ENCODE data around the gene SPATA3. TPM values are rescaled to one million over a fixed set of nuclear protein-coding genes. Genes with fewer than 3 reads are reported as not detected.

SPATA3 gene
- total and polyA plus RNA-seq, 2 of the 8 experiments (the other 6 are each of a cell fraction or from before 2014, with no cell fraction given) = not detected

DNA sequence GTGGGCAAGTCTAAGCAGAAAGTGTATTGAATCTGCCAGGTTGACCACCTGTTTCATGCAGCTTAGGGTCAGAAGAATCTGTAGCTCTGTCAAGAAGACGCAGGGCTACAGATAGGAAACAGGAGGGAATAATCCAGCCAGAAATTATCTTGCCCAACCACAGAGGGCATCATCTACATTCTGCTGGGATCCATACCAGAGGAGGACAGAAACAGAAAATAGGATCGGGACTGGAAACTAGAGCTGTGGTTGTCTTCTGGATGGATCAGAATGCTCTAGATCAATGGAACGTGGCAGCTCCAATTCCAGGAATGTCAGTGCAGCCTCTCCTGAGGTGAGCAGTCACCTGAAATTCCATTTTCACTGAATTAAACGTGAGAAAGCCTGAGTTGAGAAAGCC, 3.6 kb downstream of the SPATA3 start (continued):
- TF ChIP-seq, protein P1, sequence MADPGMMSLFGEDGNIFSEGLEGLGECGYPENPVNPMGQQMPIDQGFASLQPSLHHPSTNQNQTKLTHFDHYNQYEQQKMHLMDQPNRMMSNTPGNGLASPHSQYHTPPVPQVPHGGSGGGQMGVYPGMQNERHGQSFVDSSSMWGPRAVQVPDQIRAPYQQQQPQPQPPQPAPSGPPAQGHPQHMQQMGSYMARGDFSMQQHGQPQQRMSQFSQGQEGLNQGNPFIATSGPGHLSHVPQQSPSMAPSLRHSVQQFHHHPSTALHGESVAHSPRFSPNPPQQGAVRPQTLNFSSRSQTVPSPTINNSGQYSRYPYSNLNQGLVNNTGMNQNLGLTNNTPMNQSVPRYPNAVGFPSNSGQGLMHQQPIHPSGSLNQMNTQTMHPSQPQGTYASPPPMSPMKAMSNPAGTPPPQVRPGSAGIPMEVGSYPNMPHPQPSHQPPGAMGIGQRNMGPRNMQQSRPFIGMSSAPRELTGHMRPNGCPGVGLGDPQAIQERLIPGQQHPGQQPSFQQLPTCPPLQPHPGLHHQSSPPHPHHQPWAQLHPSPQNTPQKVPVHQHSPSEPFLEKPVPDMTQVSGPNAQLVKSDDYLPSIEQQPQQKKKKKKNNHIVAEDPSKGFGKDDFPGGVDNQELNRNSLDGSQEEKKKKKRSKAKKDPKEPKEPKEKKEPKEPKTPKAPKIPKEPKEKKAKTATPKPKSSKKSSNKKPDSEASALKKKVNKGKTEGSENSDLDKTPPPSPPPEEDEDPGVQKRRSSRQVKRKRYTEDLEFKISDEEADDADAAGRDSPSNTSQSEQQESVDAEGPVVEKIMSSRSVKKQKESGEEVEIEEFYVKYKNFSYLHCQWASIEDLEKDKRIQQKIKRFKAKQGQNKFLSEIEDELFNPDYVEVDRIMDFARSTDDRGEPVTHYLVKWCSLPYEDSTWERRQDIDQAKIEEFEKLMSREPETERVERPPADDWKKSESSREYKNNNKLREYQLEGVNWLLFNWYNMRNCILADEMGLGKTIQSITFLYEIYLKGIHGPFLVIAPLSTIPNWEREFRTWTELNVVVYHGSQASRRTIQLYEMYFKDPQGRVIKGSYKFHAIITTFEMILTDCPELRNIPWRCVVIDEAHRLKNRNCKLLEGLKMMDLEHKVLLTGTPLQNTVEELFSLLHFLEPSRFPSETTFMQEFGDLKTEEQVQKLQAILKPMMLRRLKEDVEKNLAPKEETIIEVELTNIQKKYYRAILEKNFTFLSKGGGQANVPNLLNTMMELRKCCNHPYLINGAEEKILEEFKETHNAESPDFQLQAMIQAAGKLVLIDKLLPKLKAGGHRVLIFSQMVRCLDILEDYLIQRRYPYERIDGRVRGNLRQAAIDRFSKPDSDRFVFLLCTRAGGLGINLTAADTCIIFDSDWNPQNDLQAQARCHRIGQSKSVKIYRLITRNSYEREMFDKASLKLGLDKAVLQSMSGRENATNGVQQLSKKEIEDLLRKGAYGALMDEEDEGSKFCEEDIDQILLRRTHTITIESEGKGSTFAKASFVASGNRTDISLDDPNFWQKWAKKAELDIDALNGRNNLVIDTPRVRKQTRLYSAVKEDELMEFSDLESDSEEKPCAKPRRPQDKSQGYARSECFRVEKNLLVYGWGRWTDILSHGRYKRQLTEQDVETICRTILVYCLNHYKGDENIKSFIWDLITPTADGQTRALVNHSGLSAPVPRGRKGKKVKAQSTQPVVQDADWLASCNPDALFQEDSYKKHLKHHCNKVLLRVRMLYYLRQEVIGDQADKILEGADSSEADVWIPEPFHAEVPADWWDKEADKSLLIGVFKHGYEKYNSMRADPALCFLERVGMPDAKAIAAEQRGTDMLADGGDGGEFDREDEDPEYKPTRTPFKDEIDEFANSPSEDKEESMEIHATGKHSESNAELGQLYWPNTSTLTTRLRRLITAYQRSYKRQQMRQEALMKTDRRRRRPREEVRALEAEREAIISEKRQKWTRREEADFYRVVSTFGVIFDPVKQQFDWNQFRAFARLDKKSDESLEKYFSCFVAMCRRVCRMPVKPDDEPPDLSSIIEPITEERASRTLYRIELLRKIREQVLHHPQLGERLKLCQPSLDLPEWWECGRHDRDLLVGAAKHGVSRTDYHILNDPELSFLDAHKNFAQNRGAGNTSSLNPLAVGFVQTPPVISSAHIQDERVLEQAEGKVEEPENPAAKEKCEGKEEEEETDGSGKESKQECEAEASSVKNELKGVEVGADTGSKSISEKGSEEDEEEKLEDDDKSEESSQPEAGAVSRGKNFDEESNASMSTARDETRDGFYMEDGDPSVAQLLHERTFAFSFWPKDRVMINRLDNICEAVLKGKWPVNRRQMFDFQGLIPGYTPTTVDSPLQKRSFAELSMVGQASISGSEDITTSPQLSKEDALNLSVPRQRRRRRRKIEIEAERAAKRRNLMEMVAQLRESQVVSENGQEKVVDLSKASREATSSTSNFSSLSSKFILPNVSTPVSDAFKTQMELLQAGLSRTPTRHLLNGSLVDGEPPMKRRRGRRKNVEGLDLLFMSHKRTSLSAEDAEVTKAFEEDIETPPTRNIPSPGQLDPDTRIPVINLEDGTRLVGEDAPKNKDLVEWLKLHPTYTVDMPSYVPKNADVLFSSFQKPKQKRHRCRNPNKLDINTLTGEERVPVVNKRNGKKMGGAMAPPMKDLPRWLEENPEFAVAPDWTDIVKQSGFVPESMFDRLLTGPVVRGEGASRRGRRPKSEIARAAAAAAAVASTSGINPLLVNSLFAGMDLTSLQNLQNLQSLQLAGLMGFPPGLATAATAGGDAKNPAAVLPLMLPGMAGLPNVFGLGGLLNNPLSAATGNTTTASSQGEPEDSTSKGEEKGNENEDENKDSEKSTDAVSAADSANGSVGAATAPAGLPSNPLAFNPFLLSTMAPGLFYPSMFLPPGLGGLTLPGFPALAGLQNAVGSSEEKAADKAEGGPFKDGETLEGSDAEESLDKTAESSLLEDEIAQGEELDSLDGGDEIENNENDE (IDR thresholded peaks at IDR 0.05; ENCODE audit: insufficient replicate concordance, low read length) = no peak
- no peak for TF ChIP-seq CBX8 (IDR thresholded peaks at IDR 0.05; ENCODE audit: borderline replicate concordance, low read depth, low read length)
- TF ChIP-seq CREB1 (IDR thresholded peaks at IDR 0.05) = no peak
- no peak for TF ChIP-seq TEAD4 (IDR thresholded peaks at IDR 0.05; ENCODE audit: low read depth, low read length)
